Kidney (tissue), 14 donors: ENCODE measurements around the gene DPCD. TPM values are rescaled to one million over a fixed set of nuclear protein-coding genes. Genes with fewer than 3 reads are reported as not detected.

ENCODE experiments used
- DNase-seq, 5 donors: peaks; one replicate each; pipeline ENCODE4 v3.0.0-alpha.2; 2013 to 2020
- FAIRE-seq: peaks from 2 replicates; lab custom pipeline; 2012; peaks lifted over from hg19 to GRCh38; lab: Jason Lieb, UNC
- H3K27ac ChIP-seq, 2 donors: one replicate each; pipeline ENCODE4 v1.7.0; 2013; ENCODE audit warnings: low read depth in 2 of 2, low read length in 2 of 2, inconsistent platforms in 1 of 2
- H3K27me3 ChIP-seq: one replicate; pipeline ENCODE4 v1.7.1; 2013; ENCODE audit warnings: low read length, inconsistent platforms; ENCODE audit not compliant: control insufficient read depth, insufficient read depth
- H3K36me3 ChIP-seq, 3 donors: one replicate each; pipeline versions ENCODE4 v1.7.0 to v1.7.1; 2013; ENCODE audit warnings: low read length in 3 of 3, control low read depth in 1 of 3, inconsistent platforms in 1 of 3; ENCODE audit not compliant: insufficient read depth in 3 of 3, control insufficient read depth in 2 of 3
- H3K4me1 ChIP-seq, 3 donors: one replicate each; pipeline versions ENCODE4 v1.7.0 to v1.7.1; 2013; ENCODE audit warnings: low read length in 3 of 3, inconsistent platforms in 1 of 3, low read depth in 1 of 3; ENCODE audit not compliant: control insufficient read depth in 2 of 3, insufficient read depth in 2 of 3
- H3K4me3 ChIP-seq, 3 donors: one replicate each; pipeline versions ENCODE4 v1.7.0 to v1.8.1; 2013; ENCODE audit warnings: low read length in 3 of 3, control low read depth in 1 of 3, inconsistent platforms in 1 of 3
- H3K9ac ChIP-seq, 3 donors: one replicate each; pipeline versions ENCODE4 v1.7.0 to v1.7.1; 2013; ENCODE audit warnings: low read length in 3 of 3, control low read depth in 1 of 3, inconsistent platforms in 1 of 3
- H3K9me3 ChIP-seq, 3 donors: one replicate each; pipeline versions ENCODE4 v1.7.0 to v1.7.1; 2013; ENCODE audit warnings: low read length in 3 of 3, control low read depth in 1 of 3, inconsistent platforms in 1 of 3; ENCODE audit not compliant: control insufficient read depth in 2 of 3, insufficient read depth in 1 of 3
- intact Hi-C: fragments of 100-400 bp; cut with DNase I; formaldehyde crosslinking; loops from one replicate; pipeline ENCODE4 v1.11.1; 2022
- polyA plus RNA-seq: library from polyadenylated mRNA; stranded (reverse); fragments of 350-450 nt; fragmentation: Illumina TruSeq; extraction: RNeasy Lipid Tissue Mini Kit (QIAGEN cat#74804); gene quantifications from one replicate; pipeline ENCODE4 v1.2.3, GENCODE V29; 2014; ENCODE audit warnings: low read depth, low replicate concordance; ENCODE audit not compliant: insufficient read depth
- total RNA-seq: library from RNA; stranded (reverse); fragmentation: NEBNext Ultra II Directional; extraction: Animal tissue kit (Norgen Biotek cat#: 25700); gene quantifications from one replicate; pipeline ENCODE4 v1.2.1, GENCODE V29; 2021
- TF ChIP-seq, protein P1 (sequence below): IDR thresholded peaks from 3 replicates; pipeline ENCODE4 v1.5.1; 2012; ENCODE audit warnings: mild to moderate bottlenecking, moderate library complexity, borderline replicate concordance; ENCODE audit not compliant: insufficient read depth; ENCODE audit errors: extremely low read depth
- donor health status: control.
- donor health status: control.
- donor health status: control.
- donor health status: control.
- donor health status: control.
- donor health status: DM: yes; HTN: yes; CAD: no.
- donor health status: Normal renal cell carcinoma (clear cell type).

DPCD gene
- total and polyA plus RNA-seq, 2 donors from 2014 or later = 26.4 to 63.1 TPM

DNA sequence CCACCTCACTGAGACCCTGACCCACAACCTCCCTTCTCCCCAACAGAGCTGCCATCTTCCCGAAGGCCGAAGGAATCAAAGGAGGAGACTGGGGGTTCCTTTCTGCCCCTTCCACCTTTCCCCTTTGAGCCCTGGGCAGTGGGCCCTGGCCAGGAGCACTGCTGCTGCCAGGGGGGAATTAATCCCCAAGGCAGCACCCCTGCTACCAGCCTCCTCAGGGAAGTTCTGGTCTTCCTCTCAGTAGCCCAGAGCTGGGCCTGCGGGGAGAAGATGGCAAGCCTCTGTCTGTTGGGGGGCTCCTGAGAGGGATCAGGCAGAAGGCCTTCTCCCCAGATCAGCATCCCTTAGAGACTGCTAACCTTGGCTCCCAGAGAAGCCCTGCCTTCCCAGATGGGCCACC is 25.5 kb downstream of the DPCD start:
- no peaks in the 10 kb centered on the region for H3K9me3 ChIP-seq
- intact Hi-C loops = no loop called here
- H3K4me3 ChIP-seq = no peak overlapping the region
- FAIRE-seq = no peak
- no peak overlapping the region for H3K27ac ChIP-seq
- no peaks in the 10 kb centered on the region for H3K27me3 ChIP-seq
- no peak overlapping the region for H3K9ac ChIP-seq
- H3K4me1 ChIP-seq = peaks cover 0 to 3% (median 0%) of the 10 kb centered on the region in 3 donors
- TF ChIP-seq, protein P1, sequence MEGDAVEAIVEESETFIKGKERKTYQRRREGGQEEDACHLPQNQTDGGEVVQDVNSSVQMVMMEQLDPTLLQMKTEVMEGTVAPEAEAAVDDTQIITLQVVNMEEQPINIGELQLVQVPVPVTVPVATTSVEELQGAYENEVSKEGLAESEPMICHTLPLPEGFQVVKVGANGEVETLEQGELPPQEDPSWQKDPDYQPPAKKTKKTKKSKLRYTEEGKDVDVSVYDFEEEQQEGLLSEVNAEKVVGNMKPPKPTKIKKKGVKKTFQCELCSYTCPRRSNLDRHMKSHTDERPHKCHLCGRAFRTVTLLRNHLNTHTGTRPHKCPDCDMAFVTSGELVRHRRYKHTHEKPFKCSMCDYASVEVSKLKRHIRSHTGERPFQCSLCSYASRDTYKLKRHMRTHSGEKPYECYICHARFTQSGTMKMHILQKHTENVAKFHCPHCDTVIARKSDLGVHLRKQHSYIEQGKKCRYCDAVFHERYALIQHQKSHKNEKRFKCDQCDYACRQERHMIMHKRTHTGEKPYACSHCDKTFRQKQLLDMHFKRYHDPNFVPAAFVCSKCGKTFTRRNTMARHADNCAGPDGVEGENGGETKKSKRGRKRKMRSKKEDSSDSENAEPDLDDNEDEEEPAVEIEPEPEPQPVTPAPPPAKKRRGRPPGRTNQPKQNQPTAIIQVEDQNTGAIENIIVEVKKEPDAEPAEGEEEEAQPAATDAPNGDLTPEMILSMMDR = no peak
- no peak for DNase-seq
- peaks cover 0 to 37% (median 20%) of the 10 kb centered on the region in 3 donors for H3K36me3 ChIP-seq

DNA sequence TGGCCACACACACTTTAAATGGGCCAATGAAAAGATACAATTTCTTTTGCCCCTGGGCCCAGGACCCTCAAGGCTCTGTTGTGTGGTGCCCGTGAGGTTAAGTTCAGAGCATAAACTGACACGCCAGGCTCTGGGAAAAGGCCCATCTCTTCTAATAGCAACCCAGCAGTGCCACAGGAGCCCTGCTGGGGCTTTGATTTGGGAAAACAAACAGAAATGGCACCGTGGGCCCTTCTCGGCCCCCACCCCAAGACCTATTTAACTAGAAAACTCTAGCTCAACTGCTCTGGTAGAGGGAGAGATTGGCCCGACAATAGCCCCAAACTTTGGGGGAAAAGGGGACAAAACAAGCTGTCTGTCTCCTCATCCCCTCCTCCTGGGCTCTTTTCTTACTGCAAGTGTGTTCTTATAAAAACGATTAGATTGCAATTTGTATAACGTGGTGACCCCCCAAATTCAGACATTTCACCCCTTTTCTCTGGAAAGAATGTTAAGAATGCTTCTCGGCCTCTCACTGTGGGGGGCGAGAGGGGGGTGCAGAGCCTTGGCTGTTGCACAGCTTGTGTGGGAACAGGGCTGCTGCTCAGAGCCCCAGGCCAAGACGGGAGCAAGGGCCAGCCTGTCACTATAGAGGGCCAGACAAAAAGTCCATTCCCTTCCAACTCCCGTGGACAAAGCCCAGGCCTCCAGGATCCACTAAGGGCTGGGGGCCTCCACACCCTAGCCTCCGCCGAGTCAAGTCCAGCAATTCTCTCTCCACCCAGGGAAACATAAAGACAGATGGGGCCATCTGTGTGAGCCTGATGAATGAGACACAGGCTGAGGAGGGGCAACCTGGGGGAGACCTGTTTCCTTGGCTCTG is 26.8 kb downstream of the DPCD start:
- no peaks in the 10 kb centered on the region for H3K9me3 ChIP-seq
- intact Hi-C loops = no loop called here
- no peak overlapping the region for H3K9ac ChIP-seq
- FAIRE-seq = no peak
- H3K27ac ChIP-seq = no peak overlapping the region
- TF ChIP-seq, protein P1 = no peak
- H3K27me3 ChIP-seq = no peaks in the 10 kb centered on the region
- H3K36me3 ChIP-seq = peaks cover 0 to 25% (median 14%) of the 10 kb centered on the region in 3 donors
- peak in 2 of 5 donors; percentile 18 to 41 for DNase-seq
- no peak overlapping the region for H3K4me3 ChIP-seq
- H3K4me1 ChIP-seq = no peaks in the 10 kb centered on the region

DNA sequence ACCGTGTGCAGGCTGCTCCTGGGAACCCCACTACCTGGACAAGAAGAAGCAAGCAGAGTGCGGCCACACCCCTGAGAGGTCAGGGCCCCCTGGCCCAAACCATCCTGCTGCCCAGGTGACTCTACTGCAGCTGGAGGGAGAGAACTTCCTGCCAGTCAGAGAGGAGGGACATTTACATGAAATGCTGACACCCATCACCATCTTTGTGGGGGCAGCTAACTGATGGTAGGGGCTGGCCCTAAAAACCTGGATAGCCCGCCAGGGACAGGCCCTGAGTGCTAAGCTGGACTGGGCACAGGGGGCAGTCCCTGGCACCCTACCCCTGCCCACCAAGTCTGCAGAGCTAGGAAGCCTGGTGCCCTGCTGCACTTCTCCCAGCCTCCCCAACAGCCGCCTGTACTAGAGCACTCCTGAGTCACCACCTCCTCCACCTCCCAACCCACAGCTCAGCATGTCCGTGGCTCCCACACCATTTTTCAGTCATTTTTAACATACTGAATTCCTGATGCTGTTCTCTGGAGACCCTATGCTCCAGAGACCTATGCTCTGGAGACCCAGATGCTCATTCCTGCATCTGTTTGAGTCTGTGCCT is 27.5 kb downstream of the DPCD start:
- TF ChIP-seq, protein P1 = no peak
- H3K4me3 ChIP-seq = no peak overlapping the region
- intact Hi-C loops = no loop called here
- H3K27me3 ChIP-seq = no peaks in the 10 kb centered on the region
- FAIRE-seq (no peak), DNase-seq (peak in 1 of 5 donors; percentile 27)
- no peak overlapping the region for H3K27ac ChIP-seq
- H3K4me1 ChIP-seq = no peaks in the 10 kb centered on the region
- no peaks in the 10 kb centered on the region for H3K9me3 ChIP-seq
- H3K36me3 ChIP-seq = peaks cover 0 to 20% (median 12%) of the 10 kb centered on the region in 3 donors
- no peak overlapping the region for H3K9ac ChIP-seq
